Measurements from ENCODE around the gene SPRED1.

The SPRED1 gene

GRCh38 chr15:38344351-38344750 is 91.7 kb downstream of the SPRED1 start:
- FAIRE-seq (no peak), DNase-seq (ENCODE audit: low spot score) (no peak)

GRCh38 chr15:38349251-38349650 is 96.6 kb downstream of the SPRED1 start:
- DNase-seq (ENCODE audit: low spot score) (no peak), FAIRE-seq (no peak)

GRCh38 chr15:38351466-38351865 is 98.8 kb downstream of the SPRED1 start:
- DNase-seq (ENCODE audit: low spot score) (no peak), FAIRE-seq (no peak)

GRCh38 chr15:38354315-38354929 is 101.8 kb downstream of the SPRED1 start:
- DNase-seq (ENCODE audit: low spot score) (peak; percentile 41), FAIRE-seq (peak; percentile 52)

- FAIRE-seq, result no peak
Measured at GRCh38 chr15:38362355-38362754, 109.7 kb downstream of the SPRED1 start.

GRCh38 chr15:38367476-38367875 is 114.8 kb downstream of the SPRED1 start:
- FAIRE-seq, result no peak
- DNase-seq (ENCODE audit: low spot score), result no peak

More at GRCh38 chr15:38362355-38362754, 109.7 kb downstream of the SPRED1 start:
- no peak for DNase-seq (ENCODE audit: low spot score)

GRCh38 chr15:38369936-38370478 is 117.4 kb downstream of the SPRED1 start:
- FAIRE-seq (no peak), DNase-seq (ENCODE audit: low spot score) (no peak)

- FAIRE-seq (no peak), DNase-seq (ENCODE audit: low spot score) (no peak)
Measured at GRCh38 chr15:38373016-38373415, 120.4 kb downstream of the SPRED1 start.

GRCh38 chr15:38374029-38374428 is 121.4 kb downstream of the SPRED1 start:
- FAIRE-seq (no peak), DNase-seq (ENCODE audit: low spot score) (no peak)

GRCh38 chr15:38374556-38374955 is 121.9 kb downstream of the SPRED1 start:
- FAIRE-seq (no peak), DNase-seq (ENCODE audit: low spot score) (no peak)

- FAIRE-seq, result no peak
- no peak for DNase-seq (ENCODE audit: low spot score)
Measured at GRCh38 chr15:38376081-38376480, 123.4 kb downstream of the SPRED1 start.

- FAIRE-seq (no peak), DNase-seq (ENCODE audit: low spot score) (no peak)
Measured at GRCh38 chr15:38377636-38378035, 125.0 kb downstream of the SPRED1 start.

- FAIRE-seq (no peak), DNase-seq (ENCODE audit: low spot score) (no peak)
Measured at GRCh38 chr15:38378161-38378560, 125.5 kb downstream of the SPRED1 start.

- FAIRE-seq (peak; percentile 23), DNase-seq (ENCODE audit: low spot score) (peak; percentile 38)
Measured at GRCh38 chr15:38389924-38390542, 137.4 kb downstream of the SPRED1 start.

- DNase-seq (ENCODE audit: low spot score) (no peak), FAIRE-seq (no peak)
Measured at GRCh38 chr15:38391191-38391590, 138.6 kb downstream of the SPRED1 start.

GRCh38 chr15:38398134-38398533 is 145.5 kb downstream of the SPRED1 start:
- FAIRE-seq, result peak; percentile 99
- peak; percentile 93 for DNase-seq (ENCODE audit: low spot score)

GRCh38 chr15:38401106-38401505 is 148.5 kb downstream of the SPRED1 start:
- no peak for DNase-seq (ENCODE audit: low spot score)

GRCh38 chr15:38401701-38402100 is 149.1 kb downstream of the SPRED1 start:
- FAIRE-seq (no peak), DNase-seq (ENCODE audit: low spot score) (no peak)

More at GRCh38 chr15:38401106-38401505, 148.5 kb downstream of the SPRED1 start:
- FAIRE-seq, result no peak

- no peak for DNase-seq (ENCODE audit: low spot score)
- FAIRE-seq, result no peak
Measured at GRCh38 chr15:38406436-38406835, 153.8 kb downstream of the SPRED1 start.
